ENCODE measurements around the gene XPO6.
"Not testable (repeated sequence)": the region's sequence is repeated elsewhere in the genome, so short reads cannot be mapped to it uniquely, and the experiment has no call there.

The XPO6 gene

GRCh38 chr16:28115866-28116265 is 95.9 kb downstream of the XPO6 start:
- not testable (repeated sequence) for DNase-seq (ENCODE audit: low spot score)

GRCh38 chr16:28112908-28113307 is 98.9 kb downstream of the XPO6 start:
- no peak for DNase-seq (ENCODE audit: low spot score)

- DNase-seq (ENCODE audit: low spot score), result no peak
These were observed 100.8 kb downstream of the XPO6 start for GRCh38 chr16:28110977-28111376.

DNA sequence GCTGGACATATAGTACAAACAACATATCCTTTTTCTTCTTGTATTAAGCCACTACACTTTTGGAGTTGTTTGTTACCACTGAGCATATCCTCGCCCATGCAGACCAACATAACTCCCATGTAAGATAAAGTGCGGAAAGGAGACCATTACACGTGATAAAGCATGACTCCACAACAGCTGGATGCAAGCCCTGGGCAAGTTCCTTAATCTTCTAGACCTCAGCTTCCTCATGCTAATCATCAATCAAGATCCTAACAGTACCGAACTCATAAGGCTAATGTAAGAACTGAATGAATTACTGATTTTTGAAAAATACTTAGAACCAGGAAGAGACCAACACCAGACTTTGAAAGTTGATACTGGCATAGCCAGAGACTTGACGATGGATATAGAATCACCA is 101.3 kb downstream of the XPO6 start:
- DNase-seq (ENCODE audit: low spot score), result no peak

DNA sequence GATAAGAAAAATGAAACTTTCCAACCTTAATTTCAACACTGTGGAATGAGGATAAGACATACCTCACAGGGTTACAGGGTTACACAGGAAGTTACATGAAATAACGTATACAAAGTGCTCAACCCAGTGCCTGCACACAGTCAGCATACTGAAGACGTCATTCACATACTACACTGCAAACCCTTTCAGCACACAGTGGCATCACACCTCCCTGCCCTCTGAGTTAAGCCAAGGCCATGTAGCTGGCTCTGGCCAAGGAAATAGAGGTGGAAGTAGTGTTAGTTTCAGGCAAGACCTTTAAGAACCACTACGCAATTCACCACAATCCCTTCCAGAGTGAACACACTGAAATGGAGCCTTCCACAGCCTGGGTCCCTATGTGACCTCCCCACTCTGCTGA is 101.7 kb downstream of the XPO6 start:
- DNase-seq (ENCODE audit: low spot score), result no peak

DNA sequence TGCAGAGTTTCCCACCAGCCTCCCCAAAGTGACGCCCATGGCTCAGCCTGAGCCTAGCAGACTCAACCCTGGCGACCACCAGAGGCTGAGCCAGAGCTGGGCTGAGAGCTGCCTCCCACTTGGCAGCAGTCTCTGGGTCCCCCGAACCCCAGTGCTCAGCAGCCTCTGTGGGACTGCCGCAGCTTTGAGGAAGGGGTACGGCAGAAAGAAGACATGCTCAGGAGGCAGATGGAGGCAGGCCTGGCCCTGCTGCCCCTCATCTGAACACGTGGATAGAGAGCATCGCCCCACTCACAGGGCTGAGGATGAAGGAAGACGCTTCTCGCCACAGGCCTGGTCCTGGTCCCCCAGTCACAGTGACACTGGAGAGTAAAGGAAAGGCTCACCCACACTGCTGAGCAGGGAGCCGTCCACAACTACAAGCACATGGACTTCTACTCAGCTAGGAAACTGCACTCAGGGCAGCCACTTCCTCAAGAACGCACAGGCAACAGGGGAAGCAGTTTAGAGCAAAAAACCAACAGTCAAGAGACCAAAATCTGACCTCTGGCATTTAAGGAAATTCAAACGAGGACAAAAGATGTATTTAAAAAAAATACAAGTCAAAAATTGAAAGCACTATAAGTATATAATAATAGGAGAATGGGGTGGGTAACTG is 103.0 kb downstream of the XPO6 start:
- no peak for DNase-seq (ENCODE audit: low spot score)

DNA sequence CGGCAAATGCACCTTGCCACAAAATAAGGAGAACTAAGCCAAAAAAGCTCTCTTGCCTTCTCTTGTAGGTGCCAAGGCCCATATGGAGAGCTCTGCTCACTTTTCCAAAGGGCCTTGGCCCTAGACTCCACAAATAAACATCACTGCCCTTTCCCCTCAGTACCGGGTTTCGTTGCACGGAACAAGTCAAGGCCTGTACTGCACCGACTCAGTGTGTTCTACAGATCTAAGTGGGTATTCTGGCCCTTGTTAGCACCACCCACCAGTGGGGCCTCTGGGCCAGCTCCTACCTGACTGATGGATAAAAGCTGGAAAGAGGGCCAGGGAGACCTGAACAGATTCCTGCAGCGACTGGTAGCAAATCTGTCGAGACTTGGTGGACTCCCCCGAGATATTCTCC is 104.5 kb downstream of the XPO6 start:
- DNase-seq (ENCODE audit: low spot score), result no peak

DNA sequence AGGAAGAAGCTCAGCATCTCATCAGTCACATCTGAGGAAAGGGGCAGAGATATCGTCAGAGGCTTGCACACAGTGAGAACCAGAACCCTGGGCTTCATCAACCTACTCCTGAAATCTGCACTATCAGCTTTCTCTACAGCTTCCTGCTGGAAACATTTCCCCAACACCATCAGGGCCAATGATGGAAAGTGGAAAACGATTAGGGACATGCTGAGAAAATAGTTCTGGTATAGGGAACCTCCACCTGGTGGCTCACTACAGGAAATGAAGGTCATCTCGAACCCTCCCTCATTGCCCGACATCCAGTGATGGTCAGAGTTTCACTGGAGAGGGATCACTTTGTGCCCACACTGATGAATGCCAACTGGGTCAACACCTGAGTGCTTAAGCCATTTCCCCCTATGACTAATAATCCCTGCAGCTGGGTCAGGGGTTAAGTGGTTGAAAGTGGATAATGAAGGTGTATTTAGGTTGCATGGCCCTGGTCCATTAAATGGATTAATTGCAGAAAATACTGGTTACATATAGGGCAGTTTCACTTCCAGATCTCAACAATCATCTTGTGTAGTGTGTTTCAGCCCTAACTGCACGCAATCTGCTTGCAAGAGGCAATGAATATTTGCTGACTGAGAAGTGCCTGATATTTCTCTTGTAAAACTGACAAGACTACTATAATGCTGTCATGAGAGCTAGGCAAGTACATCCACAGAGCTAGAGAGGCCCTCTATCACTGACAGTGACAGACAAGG is 105.1 kb downstream of the XPO6 start:
- DNase-seq (ENCODE audit: low spot score), result no peak

DNA sequence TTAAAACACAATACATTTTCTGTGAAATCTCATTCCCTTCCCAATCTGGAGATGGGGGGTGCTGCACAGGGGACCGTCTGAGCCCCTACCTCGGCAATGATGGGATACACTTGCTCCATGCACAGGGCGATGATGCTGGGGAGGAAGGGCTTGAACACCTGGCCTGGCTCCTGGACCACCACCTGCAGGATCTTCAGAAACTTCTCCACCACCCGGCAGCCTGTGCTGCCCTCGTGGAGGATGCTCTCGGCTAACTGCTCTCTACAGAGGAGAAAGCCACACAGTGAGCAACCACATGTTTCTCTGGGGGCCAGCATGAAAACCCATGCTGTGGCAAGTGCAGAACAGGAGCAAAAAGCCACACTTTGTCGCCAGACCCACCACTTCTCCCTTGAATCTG is 105.8 kb downstream of the XPO6 start:
- no peak for DNase-seq (ENCODE audit: low spot score)

DNA sequence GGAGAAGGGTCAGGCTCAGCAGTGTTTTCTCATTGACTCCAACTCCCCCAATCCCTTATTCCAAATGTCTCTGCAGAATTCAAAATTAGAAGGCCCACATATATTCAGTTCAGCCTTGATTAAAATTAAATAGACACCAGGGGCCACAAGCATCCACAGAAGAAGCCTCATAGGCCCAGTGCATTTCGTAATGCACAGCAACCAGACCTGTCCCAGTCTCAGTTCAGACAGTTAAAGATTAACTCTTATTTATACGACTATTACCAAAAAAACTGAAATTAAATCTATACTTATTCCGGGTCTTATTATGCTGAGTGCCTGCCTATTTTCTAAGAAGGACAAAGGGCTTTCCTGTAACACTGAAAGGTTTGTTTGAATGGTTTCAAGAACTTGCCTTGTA is 106.5 kb downstream of the XPO6 start:
- no peak for DNase-seq (ENCODE audit: low spot score)

DNA sequence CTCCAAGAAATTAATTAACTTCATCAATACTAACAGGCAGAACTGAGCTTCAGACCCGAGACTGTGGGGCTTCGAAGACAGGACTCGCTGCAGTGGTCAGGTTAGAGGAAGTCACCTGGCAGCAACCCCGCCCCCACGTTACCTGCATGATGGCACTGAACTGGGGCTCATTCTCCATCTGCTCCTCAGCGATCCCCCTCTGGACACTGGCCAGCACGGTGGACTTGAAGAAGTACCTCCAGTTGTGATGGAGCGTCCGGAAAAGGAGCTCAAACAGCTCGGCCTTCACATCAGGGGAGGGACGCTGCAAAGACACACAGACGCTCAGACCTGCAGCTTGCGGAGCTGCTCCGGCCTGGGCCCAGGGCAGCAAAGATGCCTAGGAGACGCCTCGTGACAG is 107.4 kb downstream of the XPO6 start:
- DNase-seq (ENCODE audit: low spot score), result no peak

- no peak for DNase-seq (ENCODE audit: low spot score)
These were observed 108.1 kb downstream of the XPO6 start for GRCh38 chr16:28103516-28104170.

- DNase-seq (ENCODE audit: low spot score), result no peak
These were observed 110.3 kb downstream of the XPO6 start for GRCh38 chr16:28101533-28101890.

GRCh38 chr16:28100810-28101532 is 110.8 kb downstream of the XPO6 start:
- no peak for DNase-seq (ENCODE audit: low spot score)

DNA sequence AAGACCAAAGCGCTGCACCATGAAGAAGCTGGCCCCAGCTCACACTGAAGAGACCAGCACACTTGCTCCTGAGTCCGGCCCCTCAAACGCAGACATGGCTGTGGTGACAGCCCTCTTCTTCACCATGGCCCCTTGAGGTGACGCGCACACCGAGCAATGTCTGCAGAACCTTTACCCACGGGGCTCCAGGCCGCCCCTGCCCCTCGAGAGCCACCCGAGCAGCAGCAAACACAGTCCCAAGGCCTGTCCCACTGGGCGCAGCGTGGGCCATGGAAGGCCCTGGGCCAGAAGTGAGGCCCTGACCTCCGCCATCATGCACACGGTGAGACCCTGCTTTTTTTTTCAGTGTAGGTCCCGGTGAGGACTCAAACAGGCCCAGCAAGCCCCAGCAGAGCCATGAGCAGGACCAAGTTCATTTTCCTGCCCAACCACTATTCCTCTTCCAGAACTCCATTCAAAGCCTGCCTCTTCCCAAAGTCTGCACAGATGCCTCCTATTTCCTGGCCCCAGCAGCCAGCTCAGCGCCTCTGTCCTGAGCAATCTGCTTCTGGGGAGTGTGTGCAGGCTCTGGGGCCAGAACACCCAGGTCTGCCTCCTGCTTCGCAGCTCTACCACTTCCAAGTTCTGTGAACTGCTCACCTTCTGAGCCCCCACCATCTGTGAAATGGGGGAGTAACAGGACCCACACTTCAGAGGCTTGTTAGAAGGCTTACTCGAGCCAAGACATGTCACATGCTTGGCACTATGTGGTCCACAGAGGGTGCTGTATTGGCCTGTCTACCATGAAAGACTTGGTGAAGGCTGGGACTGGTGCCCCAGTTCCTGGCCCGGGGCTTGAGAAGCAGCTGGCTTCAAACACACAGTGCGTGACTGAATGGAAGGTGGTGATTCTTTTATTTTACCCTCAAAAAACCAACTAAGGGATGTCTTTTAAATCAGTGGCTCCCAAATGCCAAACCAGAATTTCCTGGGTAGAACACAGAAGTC is 112.5 kb downstream of the XPO6 start:
- DNase-seq (ENCODE audit: low spot score), result no peak

GRCh38 chr16:28098171-28098958 is 113.4 kb downstream of the XPO6 start:
- no peak for DNase-seq (ENCODE audit: low spot score)

- no peak for DNase-seq (ENCODE audit: low spot score)
These were observed 114.5 kb downstream of the XPO6 start for GRCh38 chr16:28096983-28097899.

DNA sequence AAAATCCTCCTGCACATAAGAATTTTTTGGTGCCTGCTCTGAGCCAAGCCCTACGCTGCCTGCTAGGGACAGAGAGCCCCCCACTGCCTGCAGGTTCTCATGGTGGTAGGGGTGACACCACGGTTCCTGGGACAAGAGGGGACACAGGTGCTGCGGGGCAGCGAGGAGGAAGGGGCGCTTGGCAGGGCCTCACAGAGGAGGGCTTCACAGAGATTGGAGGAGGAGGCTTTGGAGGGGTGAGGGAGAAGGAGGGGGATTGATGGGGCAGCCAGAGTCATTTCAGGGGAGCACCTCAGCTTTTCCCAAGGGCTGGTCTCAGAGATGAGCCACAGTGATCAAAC is 118.4 kb downstream of the XPO6 start:
- no peak for DNase-seq (ENCODE audit: low spot score)

DNA sequence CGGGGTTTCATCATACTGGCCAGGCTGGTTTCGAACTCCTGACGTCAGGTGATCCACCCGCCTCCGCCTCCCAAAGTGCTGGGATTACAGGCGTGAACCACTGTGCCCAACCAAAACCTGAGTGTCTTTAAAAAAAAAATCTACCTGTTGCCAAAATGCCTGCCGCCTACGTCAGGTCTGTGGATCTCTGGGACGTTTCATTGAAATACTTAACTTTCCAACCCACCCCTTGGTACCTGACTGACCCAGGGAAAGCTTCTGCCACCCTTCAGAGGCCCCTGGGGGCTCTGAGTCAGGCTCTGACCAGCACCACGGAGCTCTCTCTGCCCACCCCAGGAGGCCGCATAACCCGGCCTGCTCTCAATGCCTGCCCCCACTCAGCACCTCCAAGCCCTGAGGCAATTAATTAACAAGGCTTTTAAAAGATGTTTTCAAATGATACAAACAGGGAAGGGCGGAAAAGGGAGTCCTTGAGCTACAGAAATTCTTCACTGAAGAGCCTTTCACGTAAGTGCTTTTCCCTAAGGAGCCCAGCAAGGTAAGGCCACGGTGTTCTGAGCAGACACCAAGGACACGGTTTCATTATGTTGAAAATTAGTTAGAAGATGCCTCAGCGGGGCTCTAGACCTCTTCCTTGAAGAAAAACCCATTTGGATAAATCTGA is 118.9 kb downstream of the XPO6 start:
- no peak for DNase-seq (ENCODE audit: low spot score)

Data from SK-N-DZ (cell line).